OCI-LY1 (cell line): ENCODE data around the gene MAPK8.

Experiments
- CTCF ChIP-seq: fragments of 200-600 bp; sonication (generic), shearing (Covaris generic); IDR thresholded peaks from 2 replicates; pipeline ENCODE4 v1.5.1; 2017; ENCODE audit warnings: mild to moderate bottlenecking, antibody characterized with exemption, low read length, moderate library complexity, mixed read lengths
- EZH2 ChIP-seq: fragments of 200-600 bp; sonication (generic), shearing (Covaris generic); IDR thresholded peaks from 2 replicates; pipeline ENCODE4 v1.8.0; 2017; ENCODE audit warnings: borderline replicate concordance, mixed run types, mild to moderate bottlenecking, antibody characterized with exemption, low read length, moderate library complexity, mixed read lengths

DNA sequence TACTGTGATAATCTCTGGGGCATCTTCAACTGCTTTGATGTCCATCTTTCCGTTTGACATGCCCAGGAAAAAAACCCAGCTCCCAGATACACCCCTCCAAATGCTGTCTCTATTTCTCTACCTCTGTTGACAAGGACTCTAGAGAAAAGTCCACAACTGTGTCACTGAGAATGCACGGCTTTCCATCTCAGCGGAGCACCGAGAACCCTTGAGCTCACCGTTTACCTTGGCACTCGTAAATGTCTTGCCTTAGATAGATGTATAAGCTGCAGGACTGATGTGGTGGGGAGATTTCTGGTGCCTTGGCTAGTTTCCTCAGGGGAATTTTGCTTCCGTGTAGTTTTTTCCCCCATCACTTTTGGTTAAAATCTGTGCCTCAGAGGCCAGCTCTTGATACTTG is 7.4 kb upstream of the MAPK8 start:
- TF ChIP-seq CTCF = no peak
- no peak for TF ChIP-seq EZH2
